NCI-H226 (cell line): ENCODE results near the gene SPRR2A.
"Not testable (repeated sequence)": the region's sequence is repeated elsewhere in the genome, so short reads cannot be mapped to it uniquely, and the experiment has no call there.

Source experiments
- DNase-seq: peaks from one replicate; pipeline ENCODE4 v3.0.0-alpha.2; 2015

SPRR2A gene

DNA sequence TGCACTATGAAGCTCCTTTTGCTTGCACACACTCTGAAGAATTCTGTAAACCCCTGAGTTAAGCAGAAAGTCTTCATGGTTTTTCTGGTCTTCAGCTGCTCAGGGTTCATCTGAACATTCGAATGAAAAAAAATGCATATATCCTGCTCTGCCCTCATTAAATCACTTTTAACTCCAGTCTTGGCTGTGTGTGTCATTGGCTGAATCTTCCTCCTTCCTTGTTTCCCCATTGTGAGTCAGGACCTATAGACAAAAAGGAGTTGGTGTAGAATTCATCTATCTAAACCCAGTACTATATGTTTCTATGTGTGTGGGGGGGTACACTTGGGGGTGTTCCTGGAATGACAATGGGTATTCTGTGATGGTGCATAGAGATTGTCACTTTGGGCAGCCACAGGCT lies 32.9 kb downstream of the SPRR2A start:
- DNase-seq: no peak

- no peak for DNase-seq
These were observed 34.2 kb downstream of the SPRR2A start for GRCh38 chr1:153023109-153023508.

- DNase-seq: not testable (repeated sequence)
These were observed 35.0 kb downstream of the SPRR2A start for GRCh38 chr1:153022340-153022739.

DNA sequence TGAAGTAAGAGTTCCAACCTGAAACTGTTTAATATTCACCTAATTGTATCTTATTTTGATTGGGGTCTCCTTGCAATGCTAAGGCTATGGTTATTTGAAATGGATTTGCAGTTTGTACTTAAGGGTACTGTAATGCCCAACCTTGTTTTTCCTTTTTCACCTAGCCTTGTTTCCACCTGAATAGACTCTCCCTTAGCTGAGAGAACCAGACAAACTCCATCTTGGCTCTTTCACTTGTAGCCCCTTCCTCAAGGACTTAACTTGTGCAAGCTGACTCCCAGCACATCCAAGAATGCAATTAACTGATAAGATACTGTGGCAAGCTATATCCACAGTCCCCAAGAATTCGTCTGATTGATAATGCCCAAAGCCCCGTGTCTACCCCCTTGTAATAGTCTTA lies 35.5 kb downstream of the SPRR2A start:
- DNase-seq: not testable (repeated sequence)

GRCh38 chr1:153011235-153011758 lies 46.0 kb downstream of the SPRR2A start:
- not testable (repeated sequence) for DNase-seq
